GM12872 (cell line): ENCODE measurements around the gene CDH23.

Experiments
- CTCF ChIP-seq: IDR thresholded peaks from 3 replicates; pipeline ENCODE4 v1.5.1; 2011; ENCODE audit warnings: low read depth, mild to moderate bottlenecking, low read length, moderate library complexity; ENCODE audit not compliant: insufficient read depth

The CDH23 gene

DNA sequence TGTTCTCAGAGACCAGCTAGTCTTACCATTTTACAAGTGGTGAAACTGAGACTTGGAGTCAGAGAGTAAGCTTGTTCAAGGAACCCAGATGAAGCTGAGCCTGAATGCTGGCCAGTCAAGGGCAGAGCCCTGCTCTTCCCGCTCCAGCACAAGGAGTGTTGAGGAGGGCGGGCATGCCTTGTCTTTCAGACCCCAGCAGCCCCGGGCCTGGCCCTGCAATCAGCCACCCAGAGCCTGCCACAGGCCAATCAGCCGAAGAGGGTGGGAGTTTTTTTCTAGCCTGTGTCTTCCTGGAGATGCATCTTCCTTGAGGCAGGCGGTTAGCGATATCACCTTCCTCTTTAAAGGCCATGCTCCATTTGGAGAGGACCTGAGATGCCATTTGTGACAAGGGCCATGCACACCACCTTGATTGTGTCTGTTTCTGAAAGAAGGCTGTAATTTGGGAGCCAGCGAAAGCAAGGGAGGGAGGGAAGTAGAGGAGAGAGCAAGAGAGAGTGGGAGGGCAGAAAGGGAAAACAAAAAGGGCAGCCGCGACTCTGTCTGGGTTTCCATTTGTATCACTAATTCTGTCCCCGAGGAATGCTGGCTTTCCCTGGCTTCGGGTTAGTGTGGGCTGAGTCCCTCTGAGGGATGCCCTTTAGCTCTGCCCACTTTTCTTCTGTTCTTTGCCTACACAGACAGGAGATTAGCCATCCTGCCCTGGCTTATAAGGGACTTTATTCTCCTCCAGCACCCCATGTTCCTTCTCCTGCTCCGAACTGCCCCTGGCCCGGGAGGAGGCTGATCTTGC lies 8.0 kb downstream of the CDH23 start:
- TF ChIP-seq CTCF, result no peak

DNA sequence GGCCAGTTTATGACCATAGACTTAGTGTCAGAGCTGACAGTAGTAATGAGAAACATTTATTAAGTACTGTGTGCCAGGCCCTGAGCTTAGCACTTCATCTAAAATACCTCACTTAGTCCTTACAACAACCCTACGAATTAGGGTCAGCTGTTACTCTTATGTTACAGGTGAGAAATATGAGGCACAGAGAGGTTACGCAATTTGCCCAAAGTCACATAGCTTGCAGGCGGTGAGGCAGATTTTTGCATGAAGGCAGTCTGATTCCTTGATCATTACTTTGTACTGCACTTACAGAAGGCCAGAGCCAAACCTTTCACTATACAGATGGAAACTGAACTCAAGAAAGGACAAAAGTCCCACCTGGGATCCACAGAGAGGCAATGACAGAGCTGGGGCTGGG lies 10.2 kb downstream of the CDH23 start:
- no peak for TF ChIP-seq CTCF

- no peak for TF ChIP-seq CTCF
These were observed 11.9 kb downstream of the CDH23 start for GRCh38 chr10:71408436-71409225.

DNA sequence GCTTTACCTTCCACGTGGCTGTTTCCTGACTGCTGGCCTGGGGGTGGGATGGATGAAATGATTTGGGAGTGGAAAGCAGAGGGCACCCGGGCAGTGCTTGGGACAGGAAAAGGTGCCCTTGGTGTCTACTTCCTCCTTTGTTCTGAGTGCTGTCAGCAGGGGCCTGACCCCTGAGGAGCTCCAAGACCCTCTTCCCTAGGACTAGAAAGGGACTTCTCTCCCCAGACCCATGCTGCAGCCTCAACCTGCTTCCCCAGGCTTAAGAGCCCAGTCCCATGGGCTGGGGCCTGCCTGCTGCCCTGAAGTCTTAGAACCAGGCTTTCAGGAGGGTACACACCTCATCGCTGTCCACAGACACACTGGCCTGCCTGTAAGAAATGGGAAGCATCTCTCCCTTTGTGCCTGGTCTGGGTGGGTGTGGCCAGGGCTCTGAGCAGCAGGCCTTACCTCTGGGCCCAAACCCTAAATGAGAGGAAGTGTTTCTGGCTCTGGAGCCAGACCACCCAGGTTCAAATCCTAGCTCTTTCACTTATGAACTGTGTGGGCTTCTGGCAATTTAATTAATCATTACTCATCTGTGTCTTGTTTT lies 12.9 kb downstream of the CDH23 start:
- no peak for TF ChIP-seq CTCF

DNA sequence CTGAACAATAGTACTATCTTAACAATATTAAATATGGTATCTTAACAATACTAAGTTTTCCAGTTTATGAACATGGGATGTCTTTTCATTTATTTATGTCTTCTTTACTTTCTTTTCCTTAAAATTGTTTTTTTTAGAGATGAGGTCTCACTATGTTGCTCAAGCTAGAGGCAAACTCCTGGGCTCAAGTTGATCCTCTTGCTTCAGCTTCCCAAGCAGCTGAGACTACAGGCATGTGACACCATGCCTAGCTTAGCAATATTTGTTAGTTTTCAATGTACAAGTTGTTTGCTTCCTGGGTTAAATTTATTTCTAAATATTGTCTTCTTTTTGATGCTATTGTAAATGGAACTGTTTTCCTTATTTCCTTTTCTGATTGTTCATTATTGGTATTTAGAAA lies 16.9 kb downstream of the CDH23 start:
- TF ChIP-seq CTCF, result no peak

GRCh38 chr10:71414359-71414758 lies 17.6 kb downstream of the CDH23 start:
- no peak for TF ChIP-seq CTCF

GRCh38 chr10:71419002-71419540 lies 22.4 kb downstream of the CDH23 start:
- no peak for TF ChIP-seq CTCF
